Suprapubic skin (tissue), 4 donors: ENCODE results near the gene CTNNAL1. TPM values are rescaled to one million over a fixed set of nuclear protein-coding genes. Genes with fewer than 3 reads are reported as not detected.

ENCODE experiments used
- DNase-seq, 2 donors: peaks; one replicate each; pipeline ENCODE4 v3.0.0-alpha.2; 2019; ENCODE audit warnings: low spot score in 2 of 2
- H3K27ac ChIP-seq: fragments of 200-600 bp; sonication (generic); one replicate; pipeline ENCODE4 v1.5.1; 2019
- H3K27me3 ChIP-seq: fragments of 200-600 bp; sonication (generic); one replicate; pipeline ENCODE4 v1.5.1; 2019
- H3K36me3 ChIP-seq: fragments of 200-600 bp; sonication (generic); one replicate; pipeline ENCODE4 v1.5.1; 2019
- H3K4me1 ChIP-seq: fragments of 200-600 bp; sonication (generic); one replicate; pipeline ENCODE4 v1.5.1; 2019
- H3K4me3 ChIP-seq: fragments of 200-600 bp; sonication (generic); one replicate; pipeline ENCODE4 v1.5.1; 2019; ENCODE audit warnings: mild to moderate bottlenecking
- H3K9me3 ChIP-seq: fragments of 200-600 bp; sonication (generic); one replicate; pipeline ENCODE4 v1.5.1; 2019
- EP300 ChIP-seq: sonication (generic); formaldehyde crosslinking; IDR thresholded peaks from one replicate; pipeline ENCODE4 v1.6.1; 2017; ENCODE audit warnings: antibody characterized with exemption
- POLR2A ChIP-seq, 2 donors: fragments of 450-650 bp; IDR thresholded peaks; one replicate each; pipeline ENCODE4 v1.6.1; 2017; ENCODE audit warnings: antibody characterized with exemption in 2 of 2, mild to moderate bottlenecking in 2 of 2, moderate library complexity in 2 of 2
- POLR2AphosphoS5 ChIP-seq, 3 donors: sonication (generic); formaldehyde crosslinking; IDR thresholded peaks; one replicate each; pipeline ENCODE4 v1.6.1; 2017; ENCODE audit warnings: antibody characterized with exemption in 3 of 3
- WGBS: methylation state at CpG from one replicate; pipeline ENCODE4 v1.1.5; 2018; 5-methylcytosine and 5-hydroxymethylcytosine counted together
- total RNA-seq, 4 donors: library from RNA; depleted of rRNA; stranded (reverse); fragments of >200 nt; gene quantifications; one replicate each; pipeline ENCODE4 v1.1.0, GENCODE V29; 2016
- TF ChIP-seq, protein P1 (sequence below), 2 donors: fragments of 200-600 bp in 1 of 2; fragments of 450-650 bp in 1 of 2; sonication (generic) in 1 of 2; IDR thresholded peaks; one replicate each; pipeline ENCODE4 v1.5.1; 2016 to 2019; ENCODE audit warnings: antibody characterized with exemption in 2 of 2, mild to moderate bottlenecking in 1 of 2, moderate library complexity in 1 of 2

Gene CTNNAL1
- total RNA-seq, 4 donors from 2014 or later, result 13.0 to 23.2 (median 16.0) TPM

DNA sequence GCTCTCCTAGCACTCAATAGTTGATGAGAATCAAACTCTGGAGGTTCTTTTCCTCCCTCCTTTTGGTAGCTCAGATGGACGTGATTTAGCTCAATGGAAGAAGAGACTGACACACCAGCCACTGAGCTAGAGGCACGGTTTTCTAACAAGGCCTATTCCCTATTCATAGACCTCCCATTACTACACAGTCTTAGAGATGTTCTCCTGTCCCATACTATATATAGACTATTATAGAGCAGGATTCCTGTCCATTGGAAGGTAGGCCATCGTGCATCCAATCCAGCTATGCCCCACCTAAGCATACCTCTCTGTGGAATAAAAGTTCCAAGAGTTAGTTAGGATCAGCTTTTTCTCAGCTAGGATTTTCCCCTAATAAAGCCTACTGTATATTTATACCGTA, 30.3 kb upstream of the CTNNAL1 start:
- TF ChIP-seq POLR2AphosphoS5 (IDR thresholded peaks at IDR 0.05), result no peak
- TF ChIP-seq EP300, result no peak
- TF ChIP-seq POLR2A (IDR thresholded peaks at IDR 0.05), result no peak
- no peaks in the 10 kb centered on the region for H3K4me1 ChIP-seq
- 97% methylated on average over 4 of the region's 4 CpGs for WGBS
- no peaks in the 10 kb centered on the region for H3K27me3 ChIP-seq
- no peaks in the 10 kb centered on the region for H3K9me3 ChIP-seq
- H3K27ac ChIP-seq, result no peak overlapping the region
- no peak overlapping the region for H3K4me3 ChIP-seq
- peaks cover 66% of the 10 kb centered on the region for H3K36me3 ChIP-seq
- no peak for DNase-seq

DNA sequence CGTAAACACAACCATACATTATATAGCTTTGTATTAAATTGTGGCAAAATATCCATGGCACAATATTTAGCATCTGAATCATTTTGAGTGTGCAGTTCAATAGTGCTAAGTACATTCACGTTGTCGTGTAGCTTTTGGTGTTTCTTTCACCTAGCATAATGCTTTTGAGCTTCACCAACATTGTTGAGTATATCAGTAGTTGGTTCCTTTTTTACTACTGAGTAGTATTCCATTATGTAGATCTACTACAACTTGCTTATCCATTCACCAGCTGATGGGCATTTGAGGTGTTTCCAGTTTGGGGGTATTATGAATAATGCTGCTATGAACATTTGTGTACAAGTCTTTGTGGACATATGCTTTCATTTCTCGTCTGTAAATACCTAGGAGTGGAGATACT, 27.3 kb upstream of the CTNNAL1 start:
- Histone ChIP-seq H3K4me3 (no peak overlapping the region), H3K27me3 (no peaks in the 10 kb centered on the region), H3K36me3 (peaks cover 58% of the 10 kb centered on the region), H3K9me3 (no peaks in the 10 kb centered on the region), H3K4me1 (no peaks in the 10 kb centered on the region), H3K27ac (no peak overlapping the region)
- TF ChIP-seq POLR2A (IDR thresholded peaks at IDR 0.05) (no peak), EP300 (no peak), POLR2AphosphoS5 (IDR thresholded peaks at IDR 0.05) (no peak)
- TF ChIP-seq, protein P1, sequence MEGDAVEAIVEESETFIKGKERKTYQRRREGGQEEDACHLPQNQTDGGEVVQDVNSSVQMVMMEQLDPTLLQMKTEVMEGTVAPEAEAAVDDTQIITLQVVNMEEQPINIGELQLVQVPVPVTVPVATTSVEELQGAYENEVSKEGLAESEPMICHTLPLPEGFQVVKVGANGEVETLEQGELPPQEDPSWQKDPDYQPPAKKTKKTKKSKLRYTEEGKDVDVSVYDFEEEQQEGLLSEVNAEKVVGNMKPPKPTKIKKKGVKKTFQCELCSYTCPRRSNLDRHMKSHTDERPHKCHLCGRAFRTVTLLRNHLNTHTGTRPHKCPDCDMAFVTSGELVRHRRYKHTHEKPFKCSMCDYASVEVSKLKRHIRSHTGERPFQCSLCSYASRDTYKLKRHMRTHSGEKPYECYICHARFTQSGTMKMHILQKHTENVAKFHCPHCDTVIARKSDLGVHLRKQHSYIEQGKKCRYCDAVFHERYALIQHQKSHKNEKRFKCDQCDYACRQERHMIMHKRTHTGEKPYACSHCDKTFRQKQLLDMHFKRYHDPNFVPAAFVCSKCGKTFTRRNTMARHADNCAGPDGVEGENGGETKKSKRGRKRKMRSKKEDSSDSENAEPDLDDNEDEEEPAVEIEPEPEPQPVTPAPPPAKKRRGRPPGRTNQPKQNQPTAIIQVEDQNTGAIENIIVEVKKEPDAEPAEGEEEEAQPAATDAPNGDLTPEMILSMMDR (IDR thresholded peaks at IDR 0.05), result no peak
- no peak for DNase-seq
- whole genome bisulfite sequencing, result 97% methylated on average over 4 of the region's 4 CpGs

DNA sequence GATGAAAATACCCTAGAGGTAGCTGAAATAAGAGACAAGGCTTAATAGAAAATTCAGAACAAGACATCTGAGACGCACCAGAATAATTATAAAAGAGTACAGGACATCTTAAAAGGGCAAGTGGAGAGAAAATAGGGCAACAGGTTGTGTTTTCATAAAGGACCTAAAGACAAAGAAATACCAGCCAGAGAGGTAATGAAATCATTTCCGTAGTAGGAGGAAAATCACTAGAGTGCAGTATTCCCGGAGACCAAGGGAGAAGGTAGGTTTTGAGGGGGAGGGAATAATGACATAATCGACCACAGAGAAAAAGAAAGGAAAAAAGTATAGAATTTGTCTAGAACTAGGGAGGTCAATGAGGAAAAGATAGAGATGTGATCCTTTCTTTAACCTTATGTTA, 26.2 kb upstream of the CTNNAL1 start:
- H3K4me3 ChIP-seq, result no peak overlapping the region
- TF ChIP-seq POLR2A (IDR thresholded peaks at IDR 0.05) (no peak), EP300 (no peak), POLR2AphosphoS5 (IDR thresholded peaks at IDR 0.05) (no peak)
- TF ChIP-seq, protein P1 (IDR thresholded peaks at IDR 0.05), result no peak
- peaks cover 49% of the 10 kb centered on the region for H3K36me3 ChIP-seq
- no peaks in the 10 kb centered on the region for H3K4me1 ChIP-seq
- WGBS, result 93% methylated on average over 4 of the region's 4 CpGs
- no peak for DNase-seq
- H3K27me3 ChIP-seq, result no peaks in the 10 kb centered on the region
- H3K27ac ChIP-seq, result no peak overlapping the region
- no peaks in the 10 kb centered on the region for H3K9me3 ChIP-seq

DNA sequence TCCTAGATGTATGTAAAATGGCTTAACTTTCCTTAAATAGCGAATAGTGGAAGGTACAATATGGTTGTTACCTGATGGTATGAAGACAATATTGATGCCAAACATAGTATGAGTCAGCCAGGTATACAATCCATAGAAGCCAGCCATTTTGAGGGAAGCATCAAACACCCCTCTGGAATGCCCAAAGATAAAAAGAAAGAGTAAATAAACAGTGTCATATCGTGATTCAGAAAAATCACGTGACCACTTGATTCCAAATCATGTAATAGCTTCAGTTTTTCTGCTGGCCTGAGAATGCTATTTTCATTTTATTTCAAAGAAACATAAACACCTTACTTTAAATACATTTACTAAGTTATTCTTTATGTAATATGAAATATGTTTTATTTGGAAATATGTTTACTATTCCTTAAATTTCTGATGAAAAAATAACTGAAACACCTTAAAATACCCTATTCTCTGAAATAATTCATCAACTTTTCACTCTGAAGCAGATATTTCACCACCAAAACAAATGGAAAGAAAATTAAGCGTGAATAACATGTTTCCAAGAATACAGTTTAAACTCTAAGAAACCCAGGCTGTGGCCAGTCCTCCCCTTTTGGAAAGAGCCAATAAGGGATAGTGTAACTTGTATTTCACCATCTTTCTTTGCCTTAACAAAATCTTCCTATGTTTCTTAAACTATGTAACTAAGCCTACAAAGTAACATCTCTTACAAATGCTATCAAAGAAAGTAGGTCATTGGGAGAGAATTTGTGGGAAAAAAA, 24.8 kb upstream of the CTNNAL1 start:
- H3K27me3 ChIP-seq, result no peaks in the 10 kb centered on the region
- TF ChIP-seq, protein P1 (IDR thresholded peaks at IDR 0.05), result no peak
- TF ChIP-seq EP300, result no peak
- TF ChIP-seq POLR2AphosphoS5 (IDR thresholded peaks at IDR 0.05), result no peak
- no peak for TF ChIP-seq POLR2A (IDR thresholded peaks at IDR 0.05)
- no peaks in the 10 kb centered on the region for H3K9me3 ChIP-seq
- no peak for DNase-seq
- whole genome bisulfite sequencing, result 89% methylated on average over 4 of the region's 4 CpGs
- H3K4me3 ChIP-seq, result no peak overlapping the region
- H3K27ac ChIP-seq, result no peak overlapping the region
- no peaks in the 10 kb centered on the region for H3K4me1 ChIP-seq
- peaks cover 41% of the 10 kb centered on the region for H3K36me3 ChIP-seq

DNA sequence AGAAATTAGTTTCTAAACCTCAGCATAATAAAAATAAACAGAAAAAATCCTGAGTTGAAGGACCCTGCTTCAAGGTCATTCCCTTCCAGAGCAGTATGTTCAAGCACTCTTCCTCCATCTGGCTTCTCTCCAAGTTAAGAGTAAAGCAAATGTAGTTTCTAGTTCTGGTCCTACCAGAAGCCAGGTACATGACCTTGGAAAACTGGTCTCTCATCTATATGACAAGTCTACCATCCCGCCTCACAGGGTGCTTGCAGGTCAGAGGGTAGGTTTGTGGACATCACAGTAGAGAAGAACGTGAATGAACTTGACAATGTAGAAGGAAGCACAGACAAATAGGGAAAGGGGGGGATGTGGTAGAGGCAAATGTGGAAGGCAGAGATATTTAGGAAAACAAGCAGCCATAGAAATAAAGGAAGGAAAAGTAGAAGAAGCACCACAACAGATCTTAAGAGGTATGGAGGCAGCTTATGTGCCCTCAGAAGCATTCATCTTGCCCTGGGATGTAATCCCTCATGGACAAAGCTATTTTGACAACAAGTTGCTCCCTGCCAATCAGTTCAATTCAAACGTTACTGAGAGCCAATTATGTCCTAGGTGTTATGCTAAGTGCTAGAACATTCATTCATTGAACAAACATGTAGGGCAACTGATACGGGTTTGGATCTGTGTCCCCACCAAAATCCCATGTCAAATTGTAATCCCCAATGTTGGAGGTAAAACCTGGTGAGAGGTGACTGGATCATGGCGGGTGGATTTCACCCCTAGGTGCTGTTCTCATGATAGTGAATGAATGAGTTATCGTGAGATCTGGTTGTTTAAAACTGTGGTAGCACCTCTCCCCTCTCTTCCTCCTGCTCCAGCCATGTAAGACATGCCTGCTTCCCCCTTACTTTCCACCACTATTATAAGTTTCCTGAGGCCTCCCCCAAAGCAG, 23.7 kb upstream of the CTNNAL1 start:
- H3K4me1 ChIP-seq, result no peaks in the 10 kb centered on the region
- H3K27ac ChIP-seq, result no peak overlapping the region
- DNase-seq, result no peak
- no peak overlapping the region for H3K4me3 ChIP-seq
- TF ChIP-seq EP300, result no peak
- TF ChIP-seq, protein P1 (IDR thresholded peaks at IDR 0.05), result no peak
- no peak for TF ChIP-seq POLR2AphosphoS5 (IDR thresholded peaks at IDR 0.05)
- no peak for TF ChIP-seq POLR2A (IDR thresholded peaks at IDR 0.05)
- no peaks in the 10 kb centered on the region for H3K27me3 ChIP-seq
- peaks cover 41% of the 10 kb centered on the region for H3K36me3 ChIP-seq
- no peaks in the 10 kb centered on the region for H3K9me3 ChIP-seq
- 81% methylated on average over 6 of the region's 6 CpGs for WGBS
